Omental fat pad (tissue), 4 donors: ENCODE data around the gene SELENOV. TPM values are rescaled to one million over a fixed set of nuclear protein-coding genes. Genes with fewer than 3 reads are reported as not detected.
A peak's percentile ranks its signal among the peaks of the same experiment; 100 is the strongest.

Experiments
- ATAC-seq: fragments of 150-250 bp; one replicate; pipeline ENCODE4 v1.9.1; 2016; ENCODE audit warnings: mild to moderate bottlenecking, moderate library complexity; ENCODE audit not compliant: low FRiP score
- DNase-seq: peaks from one replicate; pipeline ENCODE4 v3.0.0-alpha.2; 2019; ENCODE audit warnings: low spot score
- total RNA-seq, 4 donors: library from RNA; depleted of rRNA; stranded (reverse); fragments of >200 nt; gene quantifications; one replicate each; pipeline ENCODE4 v1.1.0, GENCODE V29; 2016
- TF ChIP-seq, protein P1 (sequence below), 3 donors: fragments of 450-650 bp; IDR thresholded peaks; one replicate each; pipeline ENCODE4 v1.5.1; 2016 to 2017; ENCODE audit warnings: antibody characterized with exemption in 3 of 3, mild to moderate bottlenecking in 3 of 3, moderate library complexity in 2 of 3

The SELENOV gene
- total RNA-seq, 4 donors from 2014 or later: not detected

DNA sequence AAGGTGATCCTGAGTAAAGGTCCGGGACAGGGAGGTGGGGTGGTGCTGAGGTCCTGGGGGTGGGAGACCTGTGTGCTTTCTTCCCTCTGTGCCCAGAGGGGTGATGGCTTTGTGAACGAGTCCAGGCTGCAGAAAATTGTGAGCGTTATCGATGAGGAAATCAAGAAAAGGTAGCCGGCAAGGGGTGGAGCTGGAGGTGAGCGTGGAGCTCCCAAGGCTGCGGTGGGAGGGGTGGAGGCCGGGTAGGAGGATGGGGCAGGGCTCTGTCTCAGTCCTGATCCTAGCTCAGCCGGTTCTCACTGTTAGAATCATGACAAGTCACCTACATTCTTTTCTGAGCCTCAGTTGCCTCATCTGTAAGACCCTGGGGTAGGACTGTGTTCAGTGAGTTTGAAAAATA lies 4.0 kb downstream of the SELENOV start:
- TF ChIP-seq, protein P1, sequence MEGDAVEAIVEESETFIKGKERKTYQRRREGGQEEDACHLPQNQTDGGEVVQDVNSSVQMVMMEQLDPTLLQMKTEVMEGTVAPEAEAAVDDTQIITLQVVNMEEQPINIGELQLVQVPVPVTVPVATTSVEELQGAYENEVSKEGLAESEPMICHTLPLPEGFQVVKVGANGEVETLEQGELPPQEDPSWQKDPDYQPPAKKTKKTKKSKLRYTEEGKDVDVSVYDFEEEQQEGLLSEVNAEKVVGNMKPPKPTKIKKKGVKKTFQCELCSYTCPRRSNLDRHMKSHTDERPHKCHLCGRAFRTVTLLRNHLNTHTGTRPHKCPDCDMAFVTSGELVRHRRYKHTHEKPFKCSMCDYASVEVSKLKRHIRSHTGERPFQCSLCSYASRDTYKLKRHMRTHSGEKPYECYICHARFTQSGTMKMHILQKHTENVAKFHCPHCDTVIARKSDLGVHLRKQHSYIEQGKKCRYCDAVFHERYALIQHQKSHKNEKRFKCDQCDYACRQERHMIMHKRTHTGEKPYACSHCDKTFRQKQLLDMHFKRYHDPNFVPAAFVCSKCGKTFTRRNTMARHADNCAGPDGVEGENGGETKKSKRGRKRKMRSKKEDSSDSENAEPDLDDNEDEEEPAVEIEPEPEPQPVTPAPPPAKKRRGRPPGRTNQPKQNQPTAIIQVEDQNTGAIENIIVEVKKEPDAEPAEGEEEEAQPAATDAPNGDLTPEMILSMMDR (IDR thresholded peaks at IDR 0.05): no peak
- no peak for ATAC-seq
- DNase-seq: no peak

DNA sequence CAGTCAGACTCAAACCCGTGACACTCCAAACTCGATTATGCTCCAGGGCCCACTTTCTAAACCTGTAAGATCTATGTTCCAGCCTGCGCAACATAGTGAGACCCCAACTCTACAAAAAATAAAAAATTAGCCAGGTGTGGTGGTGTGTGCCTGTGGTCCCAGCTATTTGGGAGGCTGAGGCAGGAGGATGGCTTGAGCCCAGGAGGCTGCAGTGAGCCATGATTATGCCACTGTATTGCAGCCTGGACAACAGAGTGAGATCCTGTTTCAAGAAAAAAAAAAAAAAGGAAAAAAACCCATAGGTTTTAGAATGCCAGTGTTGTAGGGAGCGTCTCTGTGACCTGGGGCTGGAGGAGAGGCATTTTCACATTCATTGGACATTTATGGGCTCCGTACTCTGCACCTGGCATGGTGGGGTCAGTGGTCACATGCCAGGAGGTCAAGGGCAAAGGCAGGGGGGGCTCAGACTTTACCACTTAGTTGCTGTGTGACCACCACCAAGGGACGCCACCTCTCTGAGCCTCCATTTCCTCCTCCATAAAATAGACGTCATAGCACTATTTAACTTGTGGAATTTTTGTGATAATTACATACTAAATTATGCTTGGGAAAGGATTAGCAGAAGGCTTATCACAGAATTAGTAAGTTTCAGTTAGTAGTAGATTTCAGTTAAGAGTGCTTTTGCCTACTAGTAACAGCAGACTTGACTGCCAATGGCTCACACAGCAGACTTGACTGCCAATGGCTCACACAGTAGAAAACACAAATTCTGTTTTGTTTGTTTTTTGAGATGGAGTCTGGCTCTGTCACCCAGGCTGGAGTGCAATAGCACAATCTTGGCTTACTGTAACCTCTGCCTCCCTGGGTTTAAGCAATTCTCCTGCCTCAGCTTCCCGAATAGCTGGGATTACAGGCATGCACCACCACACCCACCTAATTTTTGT lies 5.9 kb downstream of the SELENOV start:
- TF ChIP-seq, protein P1 (IDR thresholded peaks at IDR 0.05): no peak
- DNase-seq (no peak), ATAC-seq (no peak)

DNA sequence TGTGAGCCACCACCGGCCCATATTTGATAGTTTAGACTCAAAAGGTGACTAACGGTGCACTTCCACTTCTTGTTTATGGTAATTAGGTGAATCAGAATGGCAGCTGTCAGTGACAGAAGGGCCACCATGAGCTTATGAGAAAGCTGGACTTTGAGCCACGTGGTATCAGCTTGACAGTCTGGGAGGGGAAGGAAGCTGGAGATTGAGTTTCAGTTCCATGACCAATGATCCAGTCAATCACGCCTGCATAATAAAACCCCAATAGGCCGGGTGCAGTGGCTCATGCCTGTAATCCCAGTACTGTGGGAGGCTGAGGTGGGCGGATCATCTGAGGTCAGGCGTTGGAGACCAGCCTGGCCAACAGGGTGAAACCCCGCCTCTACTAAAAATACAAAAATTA lies 9.6 kb downstream of the SELENOV start:
- ATAC-seq (no peak), DNase-seq (no peak)
- TF ChIP-seq, protein P1 (IDR thresholded peaks at IDR 0.05): no peak

DNA sequence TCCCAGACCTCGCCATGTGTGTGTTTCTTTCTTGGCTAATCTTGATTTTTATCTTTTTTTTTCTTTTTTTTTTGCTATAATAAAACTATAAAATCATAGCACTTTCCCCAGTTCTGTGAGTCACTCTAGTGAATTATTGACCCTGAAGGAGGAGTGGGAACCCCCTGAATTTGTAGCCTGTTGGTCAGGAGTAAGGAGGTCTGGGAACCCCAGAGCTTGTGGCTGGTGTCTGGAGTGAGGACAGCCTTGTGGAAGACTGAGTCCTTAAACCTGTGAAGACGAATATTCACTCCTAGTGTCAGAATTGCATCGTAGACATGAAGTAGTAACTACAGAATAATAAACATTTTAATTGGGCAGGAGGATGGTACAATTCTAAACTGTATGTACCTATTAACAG lies 10.3 kb downstream of the SELENOV start:
- TF ChIP-seq, protein P1 (IDR thresholded peaks at IDR 0.05): no peak
- no peak for ATAC-seq
- no peak for DNase-seq

DNA sequence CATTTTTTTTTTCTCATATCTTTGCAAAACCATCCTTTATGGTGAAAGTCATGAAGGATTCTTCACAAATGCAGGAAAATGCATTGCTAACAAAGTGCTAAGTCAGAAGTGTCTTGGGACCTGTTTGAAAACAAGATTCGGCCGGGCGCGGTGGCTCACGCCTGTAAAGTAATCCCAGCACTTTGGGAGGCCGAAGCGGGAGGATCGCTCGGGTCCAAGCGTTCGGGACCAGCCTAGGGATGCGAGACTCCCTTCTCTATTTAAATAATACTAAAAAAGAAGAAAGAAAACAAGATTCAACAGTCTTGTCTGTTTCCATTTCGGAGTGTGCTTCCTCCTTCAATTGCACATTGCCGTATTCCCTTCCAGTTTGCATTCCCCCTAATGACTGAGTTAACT lies 16.9 kb downstream of the SELENOV start:
- TF ChIP-seq, protein P1 (IDR thresholded peaks at IDR 0.05): no peak
- ATAC-seq: no peak
- DNase-seq: no peak

DNA sequence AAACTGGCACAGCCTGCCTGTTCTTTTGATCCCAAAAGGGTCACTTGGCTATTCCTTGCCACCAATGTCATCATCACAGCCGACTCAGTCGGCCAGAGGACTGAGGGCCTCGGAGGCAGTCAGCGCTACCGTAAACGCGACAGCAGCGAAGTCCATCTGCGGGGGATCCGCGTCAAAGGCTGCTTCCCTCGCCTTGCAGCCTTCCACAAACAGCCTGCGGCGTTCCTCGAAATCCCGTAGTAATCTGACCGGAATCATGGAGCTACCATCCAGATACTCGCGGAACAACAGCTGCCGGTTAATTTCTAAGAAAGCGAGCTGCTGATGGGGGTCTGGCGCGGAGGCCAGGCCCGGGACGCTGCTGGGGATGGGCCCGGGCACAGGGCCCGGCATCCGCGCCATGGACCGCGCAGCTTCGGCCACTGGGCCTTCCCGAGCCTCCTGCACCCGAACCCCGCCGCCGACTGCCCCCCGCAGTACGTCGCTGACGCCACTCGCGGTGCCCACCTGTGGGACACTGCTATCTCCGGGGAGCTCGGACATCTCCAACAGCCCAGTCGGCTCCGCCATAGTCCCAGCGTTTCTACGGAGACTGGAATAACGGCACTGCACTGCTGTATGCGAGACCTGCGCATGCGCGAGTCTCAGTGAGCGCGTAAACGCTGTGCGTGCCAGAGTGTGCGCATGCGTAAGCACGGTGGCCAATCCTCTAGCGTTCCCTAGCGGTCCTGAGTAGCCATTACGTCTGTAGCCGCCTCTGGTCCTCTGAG lies 17.5 kb downstream of the SELENOV start, which contains the start of gene EID2B:
Gene EID2B, minus strand, starts transcription at position 620 of the 770 bp plus-strand sequence. Its CDS starts 50 bp downstream, at position 570.
- ATAC-seq: peak; percentile 99
- TF ChIP-seq, protein P1 (IDR thresholded peaks at IDR 0.05): peak in 2 of 3 donors; percentile 90 to 93
- peak; percentile 94 for DNase-seq
